Endothelial cell of umbilical vein (primary cell): ENCODE results near the gene CMIP. TPM values are rescaled to one million over a fixed set of nuclear protein-coding genes. Genes with fewer than 3 reads are reported as not detected.

Experiments used
- BruUV-seq: library from RNA; stranded (reverse); fragments of 400-500 nt; replicated peaks from 2 replicates; lab custom pipeline; 2021; lab: Mats Ljungman, UMichigan
- CTCF ChIA-PET: fragments of 300-600, 350-600 bp; sonication (Branson Sonifier 250); formaldehyde crosslinking; loops from one replicate; lab custom pipeline; 2021; ENCODE audit warnings: antibody characterized with exemption, inconsistent platforms; lab: Charles Lee
- POLR2A ChIA-PET: fragments of 300-600, 350-600 bp; sonication (Branson Sonifier 250); formaldehyde crosslinking; loops from one replicate; lab custom pipeline; 2021; ENCODE audit warnings: antibody characterized with exemption, inconsistent platforms; lab: Charles Lee
- DNase-seq: peaks from one replicate; pipeline ENCODE4 v3.0.0-alpha.2; 2011; ENCODE audit warnings: low read depth, low spot score
- FAIRE-seq: peaks from 2 replicates; lab custom pipeline; 2011; peaks lifted over from hg19 to GRCh38; lab: Jason Lieb, UNC
- H2AFZ ChIP-seq: 2 replicates; pipeline ENCODE4 v1.6.0; 2012; ENCODE audit warnings: low read depth, low read length, control low read depth, inconsistent platforms
- H3K27ac ChIP-seq: 2 replicates; pipeline ENCODE4 v1.5.1; 2011; ENCODE audit warnings: low read depth, mild to moderate bottlenecking, control low read depth, low read length, moderate library complexity; ENCODE audit not compliant: insufficient read depth
- H3K27me3 ChIP-seq, 2 experiments: 2 replicates each; pipeline versions ENCODE4 v1.6.0 to v1.6.1; 2011; ENCODE audit warnings: low read length in 2 of 2, mixed read lengths in 1 of 2; ENCODE audit not compliant: control insufficient read depth in 2 of 2, insufficient read depth in 2 of 2
- H3K36me3 ChIP-seq, 2 experiments: 2 replicates in 1 of 2; 3 replicates in 1 of 2; pipeline ENCODE4 v1.5.1; 2011; ENCODE audit warnings: low read length in 2 of 2, mild to moderate bottlenecking in 1 of 2, moderate library complexity in 1 of 2; ENCODE audit not compliant: control insufficient read depth in 2 of 2, insufficient read depth in 2 of 2; ENCODE audit errors: extremely low read depth in 1 of 2
- H3K4me1 ChIP-seq: 3 replicates; pipeline ENCODE4 v1.5.1; 2011; ENCODE audit warnings: mild to moderate bottlenecking, low read length; ENCODE audit not compliant: control insufficient read depth, insufficient read depth; ENCODE audit errors: extremely low read depth
- H3K4me2 ChIP-seq: 2 replicates; pipeline ENCODE4 v1.6.1; 2011; ENCODE audit warnings: low read length, control low read depth, mixed read lengths; ENCODE audit not compliant: insufficient read depth
- H3K4me3 ChIP-seq, 3 experiments: fragments of 200-600 bp in 1 of 3; sonication (generic), shearing (Covaris generic) in 1 of 3; replicated peaks in 1 of 3; 2 replicates each; pipeline ENCODE4 v1.5.1; 2011 to 2016; ENCODE audit warnings: control low read depth in 3 of 3, low read length in 3 of 3, mild to moderate bottlenecking in 2 of 3, inconsistent platforms in 1 of 3, low read depth in 1 of 3, moderate library complexity in 1 of 3; ENCODE audit not compliant: insufficient read depth in 1 of 3
- H3K79me2 ChIP-seq: 2 replicates; pipeline ENCODE4 v1.6.0; 2012; ENCODE audit warnings: low read length, inconsistent platforms; ENCODE audit not compliant: control insufficient read depth, insufficient read depth
- H3K9ac ChIP-seq: replicated peaks from 2 replicates; pipeline ENCODE3; 2011; ENCODE audit warnings: low read length, control low read depth; ENCODE audit not compliant: insufficient read depth; ENCODE audit errors: extremely low read depth
- H3K9me1 ChIP-seq: replicated peaks from 3 replicates; pipeline ENCODE4 v1.6.0; 2011; ENCODE audit warnings: mild to moderate bottlenecking, low read length; ENCODE audit not compliant: control insufficient read depth, insufficient read depth; ENCODE audit errors: extremely low read depth
- H3K9me3 ChIP-seq: replicated peaks from 2 replicates; pipeline ENCODE4 v1.5.1; 2012; ENCODE audit warnings: low read length, inconsistent platforms; ENCODE audit not compliant: control insufficient read depth, insufficient read depth
- H4K20me1 ChIP-seq: replicated peaks from 2 replicates; pipeline ENCODE3; 2011; ENCODE audit warnings: mild to moderate bottlenecking, low read length; ENCODE audit not compliant: control insufficient read depth, insufficient read depth; ENCODE audit errors: extremely low read depth
- EZH2 ChIP-seq: IDR thresholded peaks from 2 replicates; pipeline ENCODE4 v1.6.1; 2012; ENCODE audit warnings: borderline replicate concordance, low read depth, mild to moderate bottlenecking, moderate library complexity, low read length, inconsistent platforms; ENCODE audit not compliant: severe bottlenecking
- FOS ChIP-seq: IDR thresholded peaks from 2 replicates; pipeline ENCODE4 v1.6.1; 2011; ENCODE audit warnings: mild to moderate bottlenecking, low read length, moderate library complexity, borderline replicate concordance; ENCODE audit not compliant: insufficient read depth
- GATA2 ChIP-seq: IDR thresholded peaks from 2 replicates; pipeline ENCODE4 v1.7.0; 2011; ENCODE audit warnings: low read depth, mild to moderate bottlenecking, moderate library complexity, mixed read lengths, low read length; ENCODE audit not compliant: insufficient read length, insufficient read depth
- JUN ChIP-seq: IDR thresholded peaks from 2 replicates; pipeline ENCODE4 v1.6.1; 2011; ENCODE audit warnings: borderline replicate concordance, low read depth; ENCODE audit not compliant: insufficient read length, insufficient read depth
- MYC ChIP-seq: IDR thresholded peaks from one replicate; pipeline ENCODE4 v1.6.1; 2011; ENCODE audit warnings: mild to moderate bottlenecking, low read depth, low read length
- POLR2A ChIP-seq: IDR thresholded peaks from 2 replicates; pipeline ENCODE4 v1.6.1; 2012; ENCODE audit warnings: low read depth, mild to moderate bottlenecking, control low read depth, low read length
- POLR2AphosphoS5 ChIP-seq: IDR thresholded peaks from 2 replicates; pipeline ENCODE4 v1.6.1; 2012; ENCODE audit warnings: low read depth, mild to moderate bottlenecking, control low read depth, low read length, moderate library complexity; ENCODE audit not compliant: insufficient read depth
- dilution Hi-C: fragments of 300-500 bp; cut with MboI; formaldehyde crosslinking; loops from one replicate; pipeline ENCODE4 v1.15.0; 2019; ENCODE audit warnings: low sequenced_read_pairs; ENCODE audit not compliant: extremely low pct_ligation_motif_present
- intact Hi-C: fragments of 100-400 bp; cut with micrococcal nuclease; formaldehyde crosslinking; loops from one replicate; pipeline ENCODE4 v1.10.0; 2022
- polyA plus RNA-seq, 4 experiments: library from polyadenylated mRNA; depleted of rRNA in 3 of 4; stranded (reverse) in 3 of 4; unstranded in 1 of 4; fragments of >200 nt; gene quantifications; 2 replicates each; pipeline versions ENCODE4 v1.2.1 to v1.2.3, GENCODE V29; 2011 to 2012; ENCODE audit warnings: missing spikeins in 1 of 4
- total RNA-seq: library from RNA; stranded (reverse); gene quantifications from 2 replicates; pipeline ENCODE4 v1.2.3, GENCODE V29; 2021
- TF ChIP-seq, protein P1 (sequence below), 2 donors: IDR thresholded peaks; 1 replicate in 1 of 2; 2 replicates in 1 of 2; pipeline ENCODE4 v1.5.1; 2011; ENCODE audit warnings: low read length in 2 of 2, mild to moderate bottlenecking in 2 of 2, moderate library complexity in 2 of 2, control low read depth in 1 of 2, inconsistent platforms in 1 of 2, low read depth in 1 of 2; ENCODE audit not compliant: insufficient read depth in 1 of 2; ENCODE audit errors: extremely low read depth in 1 of 2
- TF ChIP-seq, protein P2 (sequence below): IDR thresholded peaks from 2 replicates; pipeline ENCODE4 v1.6.1; 2011; ENCODE audit not compliant: insufficient read depth, insufficient read length

The CMIP gene
- total and polyA plus RNA-seq, 2 donors (not counting 3 experiments of a cell fraction or from before 2014, with no cell fraction given) = 29.0 to 101 TPM

DNA sequence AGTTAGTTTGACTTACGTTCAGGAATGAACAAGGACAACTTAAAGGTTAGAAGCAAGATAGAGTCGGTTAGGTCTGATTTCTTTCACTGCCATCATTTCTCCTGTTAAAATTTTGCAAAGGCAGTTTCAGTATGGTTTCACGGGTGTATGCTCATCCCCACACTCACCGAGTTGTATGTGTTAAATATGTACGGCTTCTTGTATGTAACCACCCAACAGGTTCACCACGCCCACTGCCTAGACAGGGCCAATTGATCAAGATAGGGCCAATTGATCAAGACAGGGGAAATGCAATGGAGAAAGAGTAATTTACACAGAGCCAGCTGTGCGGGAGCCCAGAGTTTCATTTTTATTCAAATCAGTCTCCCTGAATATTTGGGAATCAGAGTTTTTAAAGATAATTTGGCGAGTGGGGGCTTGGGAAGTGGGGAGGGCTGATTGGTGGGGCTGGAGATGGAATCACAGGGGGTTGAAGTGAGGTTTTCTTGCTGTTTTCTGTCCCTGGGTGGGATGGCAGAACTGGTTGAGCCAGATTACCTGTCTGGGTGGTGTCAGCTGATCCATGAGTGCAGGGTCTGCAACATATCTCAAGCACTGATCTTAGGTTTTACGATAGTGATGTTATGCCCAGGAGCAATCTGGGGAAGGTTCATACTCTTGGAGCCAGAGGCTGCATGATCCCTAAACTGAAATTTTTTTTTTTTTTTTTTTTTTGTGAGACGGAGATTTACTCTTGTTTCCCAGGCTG, 272.0 kb downstream of the CMIP start:
- Histone ChIP-seq H3K36me3 (no peaks in the 10 kb centered on the region), H3K79me2 (no peaks in the 10 kb centered on the region), H3K27ac (no peak overlapping the region), H3K4me3 (no peak overlapping the region), H3K9me3 (no peaks in the 10 kb centered on the region), H3K27me3 (no peaks in the 10 kb centered on the region), H3K9me1 (no peaks in the 10 kb centered on the region), H3K9ac (no peak overlapping the region), H4K20me1 (no peaks in the 10 kb centered on the region), H2AFZ (no peak overlapping the region), H3K4me1 (peaks cover 18% of the 10 kb centered on the region), H3K4me2 (no peak overlapping the region)
- TF ChIP-seq, protein P1, sequence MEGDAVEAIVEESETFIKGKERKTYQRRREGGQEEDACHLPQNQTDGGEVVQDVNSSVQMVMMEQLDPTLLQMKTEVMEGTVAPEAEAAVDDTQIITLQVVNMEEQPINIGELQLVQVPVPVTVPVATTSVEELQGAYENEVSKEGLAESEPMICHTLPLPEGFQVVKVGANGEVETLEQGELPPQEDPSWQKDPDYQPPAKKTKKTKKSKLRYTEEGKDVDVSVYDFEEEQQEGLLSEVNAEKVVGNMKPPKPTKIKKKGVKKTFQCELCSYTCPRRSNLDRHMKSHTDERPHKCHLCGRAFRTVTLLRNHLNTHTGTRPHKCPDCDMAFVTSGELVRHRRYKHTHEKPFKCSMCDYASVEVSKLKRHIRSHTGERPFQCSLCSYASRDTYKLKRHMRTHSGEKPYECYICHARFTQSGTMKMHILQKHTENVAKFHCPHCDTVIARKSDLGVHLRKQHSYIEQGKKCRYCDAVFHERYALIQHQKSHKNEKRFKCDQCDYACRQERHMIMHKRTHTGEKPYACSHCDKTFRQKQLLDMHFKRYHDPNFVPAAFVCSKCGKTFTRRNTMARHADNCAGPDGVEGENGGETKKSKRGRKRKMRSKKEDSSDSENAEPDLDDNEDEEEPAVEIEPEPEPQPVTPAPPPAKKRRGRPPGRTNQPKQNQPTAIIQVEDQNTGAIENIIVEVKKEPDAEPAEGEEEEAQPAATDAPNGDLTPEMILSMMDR (IDR thresholded peaks at IDR 0.05; ENCODE audit: extremely low read depth in 1 of 2, insufficient read depth in 1 of 2, low read depth in 1 of 2, low read length in 2 of 2) = no peak
- TF ChIP-seq EZH2 = no peak
- TF ChIP-seq FOS = no peak
- TF ChIP-seq MYC = no peak
- TF ChIP-seq POLR2A = no peak
- no peak for TF ChIP-seq JUN
- no peak for TF ChIP-seq GATA2
- TF ChIP-seq, protein P2, sequence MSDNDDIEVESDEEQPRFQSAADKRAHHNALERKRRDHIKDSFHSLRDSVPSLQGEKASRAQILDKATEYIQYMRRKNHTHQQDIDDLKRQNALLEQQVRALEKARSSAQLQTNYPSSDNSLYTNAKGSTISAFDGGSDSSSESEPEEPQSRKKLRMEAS = no peak
- TF ChIP-seq POLR2AphosphoS5 = no peak
- intact Hi-C loops (no loop called here), dilution Hi-C loops (no loop called here)
- ChIA-PET CTCF (no interaction called here), POLR2A (no interaction called here)
- no peak for FAIRE-seq
- BruUV-seq = no TSS peak
- no peak for DNase-seq
